Measurements from ENCODE around the gene RHCE. TPM values are rescaled to one million over a fixed set of nuclear protein-coding genes. Genes with fewer than 3 reads are reported as not detected.

Gene RHCE
- total and polyA plus RNA-seq, 4 donors, result 0.42 to 89.9 (median 0.69) TPM

DNA sequence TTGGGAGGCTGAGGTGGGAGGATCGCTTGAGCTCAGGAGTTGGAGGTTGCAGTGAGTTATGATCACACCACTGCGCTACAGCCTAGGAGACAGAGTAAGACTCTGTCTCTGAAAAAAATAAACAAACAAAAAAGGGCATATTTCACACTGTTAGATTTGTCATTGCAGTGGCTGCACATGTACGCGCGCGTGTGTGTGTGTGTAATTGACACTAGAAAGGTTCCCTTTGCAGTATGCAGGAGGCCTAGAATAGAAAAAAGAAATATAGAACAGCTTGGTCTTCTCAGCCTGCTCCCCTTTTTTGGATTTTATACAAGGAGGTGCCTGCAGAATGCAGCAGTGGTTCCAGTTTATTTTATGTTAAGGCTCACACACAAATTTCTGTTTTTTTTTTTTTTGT is 18.7 kb upstream of the RHCE start:
- H3K4me3 ChIP-seq (ENCODE audit: low read depth in 1 of 3, low read length in 3 of 3), result no peak overlapping the region
- H3K9ac ChIP-seq (ENCODE audit: low read depth in 1 of 2, low read length in 2 of 2), result no peak overlapping the region
- no peak for DNase-seq (ENCODE audit: low spot score)
- 86% methylated on average over 6 of the region's 6 CpGs for WGBS
- peaks cover 0 to 4% (median 0%) of the 10 kb centered on the region in 4 donors for H3K36me3 ChIP-seq (ENCODE audit: control insufficient read depth in 4 of 4, insufficient read depth in 3 of 4, low read depth in 1 of 4, low read length in 3 of 4)
- peaks cover 6 to 39% (median 24%) of the 10 kb centered on the region in 4 donors for H3K4me1 ChIP-seq (ENCODE audit: control insufficient read depth in 4 of 4, insufficient read depth in 4 of 4, low read length in 3 of 4)
- no peaks in the 10 kb centered on the region for H3K9me3 ChIP-seq (ENCODE audit: control insufficient read depth in 4 of 4, low read length in 3 of 4)
- H3K27ac ChIP-seq (ENCODE audit: low read depth in 1 of 2, low read length in 2 of 2), result no peak overlapping the region
- H3K27me3 ChIP-seq (ENCODE audit: control insufficient read depth in 4 of 4, insufficient read depth in 4 of 4, low read length in 3 of 4), result no peaks in the 10 kb centered on the region
- TF ChIP-seq YY1 (IDR thresholded peaks at IDR 0.05) (no peak), NR2F2 (IDR thresholded peaks at IDR 0.05) (no peak), RXRA (IDR thresholded peaks at IDR 0.05) (no peak), TAF1 (conservative IDR thresholded peaks at IDR 0.05) (no peak)
- TF ChIP-seq, protein P1, sequence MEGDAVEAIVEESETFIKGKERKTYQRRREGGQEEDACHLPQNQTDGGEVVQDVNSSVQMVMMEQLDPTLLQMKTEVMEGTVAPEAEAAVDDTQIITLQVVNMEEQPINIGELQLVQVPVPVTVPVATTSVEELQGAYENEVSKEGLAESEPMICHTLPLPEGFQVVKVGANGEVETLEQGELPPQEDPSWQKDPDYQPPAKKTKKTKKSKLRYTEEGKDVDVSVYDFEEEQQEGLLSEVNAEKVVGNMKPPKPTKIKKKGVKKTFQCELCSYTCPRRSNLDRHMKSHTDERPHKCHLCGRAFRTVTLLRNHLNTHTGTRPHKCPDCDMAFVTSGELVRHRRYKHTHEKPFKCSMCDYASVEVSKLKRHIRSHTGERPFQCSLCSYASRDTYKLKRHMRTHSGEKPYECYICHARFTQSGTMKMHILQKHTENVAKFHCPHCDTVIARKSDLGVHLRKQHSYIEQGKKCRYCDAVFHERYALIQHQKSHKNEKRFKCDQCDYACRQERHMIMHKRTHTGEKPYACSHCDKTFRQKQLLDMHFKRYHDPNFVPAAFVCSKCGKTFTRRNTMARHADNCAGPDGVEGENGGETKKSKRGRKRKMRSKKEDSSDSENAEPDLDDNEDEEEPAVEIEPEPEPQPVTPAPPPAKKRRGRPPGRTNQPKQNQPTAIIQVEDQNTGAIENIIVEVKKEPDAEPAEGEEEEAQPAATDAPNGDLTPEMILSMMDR (IDR thresholded peaks at IDR 0.05; ENCODE audit: low read depth, low read length, missing input control), result no peak
- TF ChIP-seq, protein P2, sequence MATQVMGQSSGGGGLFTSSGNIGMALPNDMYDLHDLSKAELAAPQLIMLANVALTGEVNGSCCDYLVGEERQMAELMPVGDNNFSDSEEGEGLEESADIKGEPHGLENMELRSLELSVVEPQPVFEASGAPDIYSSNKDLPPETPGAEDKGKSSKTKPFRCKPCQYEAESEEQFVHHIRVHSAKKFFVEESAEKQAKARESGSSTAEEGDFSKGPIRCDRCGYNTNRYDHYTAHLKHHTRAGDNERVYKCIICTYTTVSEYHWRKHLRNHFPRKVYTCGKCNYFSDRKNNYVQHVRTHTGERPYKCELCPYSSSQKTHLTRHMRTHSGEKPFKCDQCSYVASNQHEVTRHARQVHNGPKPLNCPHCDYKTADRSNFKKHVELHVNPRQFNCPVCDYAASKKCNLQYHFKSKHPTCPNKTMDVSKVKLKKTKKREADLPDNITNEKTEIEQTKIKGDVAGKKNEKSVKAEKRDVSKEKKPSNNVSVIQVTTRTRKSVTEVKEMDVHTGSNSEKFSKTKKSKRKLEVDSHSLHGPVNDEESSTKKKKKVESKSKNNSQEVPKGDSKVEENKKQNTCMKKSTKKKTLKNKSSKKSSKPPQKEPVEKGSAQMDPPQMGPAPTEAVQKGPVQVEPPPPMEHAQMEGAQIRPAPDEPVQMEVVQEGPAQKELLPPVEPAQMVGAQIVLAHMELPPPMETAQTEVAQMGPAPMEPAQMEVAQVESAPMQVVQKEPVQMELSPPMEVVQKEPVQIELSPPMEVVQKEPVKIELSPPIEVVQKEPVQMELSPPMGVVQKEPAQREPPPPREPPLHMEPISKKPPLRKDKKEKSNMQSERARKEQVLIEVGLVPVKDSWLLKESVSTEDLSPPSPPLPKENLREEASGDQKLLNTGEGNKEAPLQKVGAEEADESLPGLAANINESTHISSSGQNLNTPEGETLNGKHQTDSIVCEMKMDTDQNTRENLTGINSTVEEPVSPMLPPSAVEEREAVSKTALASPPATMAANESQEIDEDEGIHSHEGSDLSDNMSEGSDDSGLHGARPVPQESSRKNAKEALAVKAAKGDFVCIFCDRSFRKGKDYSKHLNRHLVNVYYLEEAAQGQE (IDR thresholded peaks at IDR 0.05), result no peak
- TF ChIP-seq, protein P3, sequence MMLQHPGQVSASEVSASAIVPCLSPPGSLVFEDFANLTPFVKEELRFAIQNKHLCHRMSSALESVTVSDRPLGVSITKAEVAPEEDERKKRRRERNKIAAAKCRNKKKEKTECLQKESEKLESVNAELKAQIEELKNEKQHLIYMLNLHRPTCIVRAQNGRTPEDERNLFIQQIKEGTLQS (IDR thresholded peaks at IDR 0.05), result no peak

DNA sequence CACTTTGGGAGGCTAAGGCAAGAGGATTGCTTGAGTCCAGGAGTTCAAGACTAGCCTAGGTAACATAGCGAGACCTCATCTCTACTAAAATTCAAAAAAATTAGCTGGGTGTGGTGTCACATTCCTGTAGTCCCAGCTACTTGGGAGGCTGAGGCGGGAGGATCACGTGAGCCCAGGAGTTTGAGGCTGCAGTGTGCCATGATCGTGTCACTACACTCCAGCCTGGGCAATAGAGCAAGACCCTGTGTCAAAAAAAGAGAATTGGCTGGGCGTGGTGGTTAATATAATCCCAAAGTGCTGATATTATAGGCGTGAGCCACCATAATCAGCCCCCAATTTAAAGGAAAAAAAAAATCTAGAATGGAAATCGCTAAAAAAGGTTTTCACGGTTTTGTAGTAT is 17.0 kb upstream of the RHCE start:
- Histone ChIP-seq H3K4me1 (ENCODE audit: control insufficient read depth in 4 of 4, insufficient read depth in 4 of 4, low read length in 3 of 4) (peaks cover 6 to 56% (median 38%) of the 10 kb centered on the region in 4 donors), H3K9ac (ENCODE audit: low read depth in 1 of 2, low read length in 2 of 2) (no peak overlapping the region), H3K4me3 (ENCODE audit: low read depth in 1 of 3, low read length in 3 of 3) (no peak overlapping the region), H3K36me3 (ENCODE audit: control insufficient read depth in 4 of 4, insufficient read depth in 3 of 4, low read depth in 1 of 4, low read length in 3 of 4) (peaks cover 0 to 4% (median 0%) of the 10 kb centered on the region in 4 donors), H3K27me3 (ENCODE audit: control insufficient read depth in 4 of 4, insufficient read depth in 4 of 4, low read length in 3 of 4) (no peaks in the 10 kb centered on the region), H3K9me3 (ENCODE audit: control insufficient read depth in 4 of 4, low read length in 3 of 4) (no peaks in the 10 kb centered on the region), H3K27ac (ENCODE audit: low read depth in 1 of 2, low read length in 2 of 2) (no peak overlapping the region)
- TF ChIP-seq, protein P4, sequence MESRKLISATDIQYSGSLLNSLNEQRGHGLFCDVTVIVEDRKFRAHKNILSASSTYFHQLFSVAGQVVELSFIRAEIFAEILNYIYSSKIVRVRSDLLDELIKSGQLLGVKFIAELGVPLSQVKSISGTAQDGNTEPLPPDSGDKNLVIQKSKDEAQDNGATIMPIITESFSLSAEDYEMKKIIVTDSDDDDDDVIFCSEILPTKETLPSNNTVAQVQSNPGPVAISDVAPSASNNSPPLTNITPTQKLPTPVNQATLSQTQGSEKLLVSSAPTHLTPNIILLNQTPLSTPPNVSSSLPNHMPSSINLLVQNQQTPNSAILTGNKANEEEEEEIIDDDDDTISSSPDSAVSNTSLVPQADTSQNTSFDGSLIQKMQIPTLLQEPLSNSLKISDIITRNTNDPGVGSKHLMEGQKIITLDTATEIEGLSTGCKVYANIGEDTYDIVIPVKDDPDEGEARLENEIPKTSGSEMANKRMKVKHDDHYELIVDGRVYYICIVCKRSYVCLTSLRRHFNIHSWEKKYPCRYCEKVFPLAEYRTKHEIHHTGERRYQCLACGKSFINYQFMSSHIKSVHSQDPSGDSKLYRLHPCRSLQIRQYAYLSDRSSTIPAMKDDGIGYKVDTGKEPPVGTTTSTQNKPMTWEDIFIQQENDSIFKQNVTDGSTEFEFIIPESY (IDR thresholded peaks at IDR 0.05), result no peak
- no peak for TF ChIP-seq RAD21 (IDR thresholded peaks at IDR 0.05)
- no peak for TF ChIP-seq JUND (IDR thresholded peaks at IDR 0.05)
- TF ChIP-seq RXRA (IDR thresholded peaks at IDR 0.05), result no peak
- TF ChIP-seq, protein P2 (IDR thresholded peaks at IDR 0.05), result no peak
- TF ChIP-seq NR2F2 (IDR thresholded peaks at IDR 0.05), result no peak
- TF ChIP-seq HNF4A (conservative IDR thresholded peaks at IDR 0.05), result no peak
- TF ChIP-seq TAF1 (conservative IDR thresholded peaks at IDR 0.05), result no peak
- no peak for TF ChIP-seq FOXA1 (IDR thresholded peaks at IDR 0.05)
- no peak for TF ChIP-seq FOXA2 (IDR thresholded peaks at IDR 0.05)
- no peak for TF ChIP-seq YY1 (IDR thresholded peaks at IDR 0.05)
- TF ChIP-seq, protein P5, sequence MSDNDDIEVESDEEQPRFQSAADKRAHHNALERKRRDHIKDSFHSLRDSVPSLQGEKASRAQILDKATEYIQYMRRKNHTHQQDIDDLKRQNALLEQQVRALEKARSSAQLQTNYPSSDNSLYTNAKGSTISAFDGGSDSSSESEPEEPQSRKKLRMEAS (IDR thresholded peaks at IDR 0.05), result no peak
- TF ChIP-seq HNF4G (IDR thresholded peaks at IDR 0.05), result no peak
- TF ChIP-seq, protein P1 (IDR thresholded peaks at IDR 0.05; ENCODE audit: low read depth, low read length, missing input control), result no peak
- TF ChIP-seq GABPA (IDR thresholded peaks at IDR 0.05 in 1 of 2, conservative IDR thresholded peaks at IDR 0.05 in 1 of 2), result no peak
- TF ChIP-seq, protein P3 (IDR thresholded peaks at IDR 0.05), result no peak
- no peak for TF ChIP-seq SP1 (IDR thresholded peaks at IDR 0.05)
- WGBS, result 97% methylated on average over 8 of the region's 8 CpGs
- DNase-seq (ENCODE audit: low spot score), result no peak

Data from liver (tissue), 9 donors.